Natural killer cell (primary cell): ENCODE measurements around the gene CENPU. TPM values are rescaled to one million over a fixed set of nuclear protein-coding genes. Genes with fewer than 3 reads are reported as not detected.

ENCODE experiments used
- ATAC-seq, 3 donors: fragments of 150-1000 bp in 2 of 3; fragments of 200-7000 bp in 1 of 3; cut with Tn5 transposase; 1 replicate in 1 of 3; 2 replicates in 2 of 3; pipeline ENCODE4 v1.10.0; 2021; ENCODE audit warnings: mild to moderate bottlenecking in 2 of 3, moderate library complexity in 2 of 3
- DNase-seq, 2 donors: peaks; one replicate each; pipeline versions ENCODE4 v3.0.0 to v3.0.0-alpha.2; 2013 to 2021; ENCODE audit warnings: mixed read lengths in 1 of 2
- H3K27ac ChIP-seq: one replicate; pipeline ENCODE4 v1.5.1; 2013; ENCODE audit warnings: mild to moderate bottlenecking, low read length
- H3K27me3 ChIP-seq: one replicate; pipeline ENCODE4 v1.6.1; 2013; ENCODE audit warnings: low read length; ENCODE audit not compliant: control insufficient read depth, insufficient read depth
- H3K36me3 ChIP-seq: one replicate; pipeline ENCODE4 v1.6.1; 2013; ENCODE audit warnings: low read length; ENCODE audit not compliant: control insufficient read depth, insufficient read depth
- H3K4me1 ChIP-seq: one replicate; pipeline ENCODE4 v1.6.1; 2013; ENCODE audit warnings: low read length; ENCODE audit not compliant: control insufficient read depth, insufficient read depth
- H3K4me3 ChIP-seq: one replicate; pipeline ENCODE4 v1.5.1; 2013; ENCODE audit warnings: low read length
- H3K9me3 ChIP-seq: one replicate; pipeline ENCODE4 v1.6.1; 2013; ENCODE audit warnings: low read length; ENCODE audit not compliant: control insufficient read depth, insufficient read depth
- H3K27ac Mint-ChIP-seq, 2 donors: one replicate each; pipeline ENCODE4 v1.8.0; 2022; ENCODE audit warnings: mild to moderate bottlenecking in 2 of 2, mixed read lengths in 2 of 2, moderate library complexity in 1 of 2
- H3K27me3 Mint-ChIP-seq, 2 donors: one replicate each; pipeline ENCODE4 v1.8.0; 2022; ENCODE audit warnings: low read depth in 2 of 2, mixed read lengths in 2 of 2
- H3K36me3 Mint-ChIP-seq: one replicate; pipeline ENCODE4 v1.8.0; 2022; ENCODE audit warnings: mixed read lengths
- H3K4me1 Mint-ChIP-seq, 2 donors: one replicate each; pipeline ENCODE4 v1.8.0; 2022; ENCODE audit warnings: mixed read lengths in 2 of 2
- H3K4me3 Mint-ChIP-seq: one replicate; pipeline ENCODE4 v1.8.0; 2022; ENCODE audit warnings: mild to moderate bottlenecking, moderate library complexity, mixed read lengths
- H3K9me3 Mint-ChIP-seq, 2 donors: one replicate each; pipeline ENCODE4 v1.8.0; 2022; ENCODE audit warnings: mixed read lengths in 2 of 2
- WGBS: methylation state at CpG from one replicate; pipeline ENCODE4 v1.1.7; 2013; ENCODE audit warnings: missing lambda C conversion rate; ENCODE audit not compliant: insufficient coverage; 5-methylcytosine and 5-hydroxymethylcytosine counted together
- intact Hi-C: fragments of 100-400 bp; cut with micrococcal nuclease; formaldehyde crosslinking; loops from one replicate; pipeline ENCODE4 v1.14.2; 2022
- total RNA-seq, 4 donors: library from RNA; stranded (reverse); fragments of 120-200 nt in 1 of 4; gene quantifications; one replicate each; pipeline versions ENCODE4 v1.2.3 to v1.2.4, GENCODE V29; 2013 to 2022
- TF ChIP-seq, protein P1 (sequence below): fragments of 200-600 bp; IDR thresholded peaks from one replicate; pipeline ENCODE4 v1.8.0; 2022; ENCODE audit warnings: antibody characterized with exemption

Gene CENPU
- total RNA-seq, 3 donors from 2014 or later (not counting 1 experiment from before 2014, with no cell fraction given), result 6.5 to 12.1 (median 10.3) TPM

- H3K4me1 Mint-ChIP-seq, result peaks cover 11 to 16% of the 10 kb centered on the region in 2 donors
- no peaks in the 10 kb centered on the region for H3K9me3 Mint-ChIP-seq
- Histone ChIP-seq H3K9me3 (no peaks in the 10 kb centered on the region), H3K4me1 (peaks cover 9% of the 10 kb centered on the region), H3K36me3 (no peaks in the 10 kb centered on the region), H3K27ac (no peak overlapping the region), H3K4me3 (no peak overlapping the region), H3K27me3 (no peaks in the 10 kb centered on the region)
- no peak for DNase-seq
- peak overlapping the region; percentile 0 for H3K4me3 Mint-ChIP-seq
- no peak overlapping the region for H3K27ac Mint-ChIP-seq
- TF ChIP-seq, protein P1, sequence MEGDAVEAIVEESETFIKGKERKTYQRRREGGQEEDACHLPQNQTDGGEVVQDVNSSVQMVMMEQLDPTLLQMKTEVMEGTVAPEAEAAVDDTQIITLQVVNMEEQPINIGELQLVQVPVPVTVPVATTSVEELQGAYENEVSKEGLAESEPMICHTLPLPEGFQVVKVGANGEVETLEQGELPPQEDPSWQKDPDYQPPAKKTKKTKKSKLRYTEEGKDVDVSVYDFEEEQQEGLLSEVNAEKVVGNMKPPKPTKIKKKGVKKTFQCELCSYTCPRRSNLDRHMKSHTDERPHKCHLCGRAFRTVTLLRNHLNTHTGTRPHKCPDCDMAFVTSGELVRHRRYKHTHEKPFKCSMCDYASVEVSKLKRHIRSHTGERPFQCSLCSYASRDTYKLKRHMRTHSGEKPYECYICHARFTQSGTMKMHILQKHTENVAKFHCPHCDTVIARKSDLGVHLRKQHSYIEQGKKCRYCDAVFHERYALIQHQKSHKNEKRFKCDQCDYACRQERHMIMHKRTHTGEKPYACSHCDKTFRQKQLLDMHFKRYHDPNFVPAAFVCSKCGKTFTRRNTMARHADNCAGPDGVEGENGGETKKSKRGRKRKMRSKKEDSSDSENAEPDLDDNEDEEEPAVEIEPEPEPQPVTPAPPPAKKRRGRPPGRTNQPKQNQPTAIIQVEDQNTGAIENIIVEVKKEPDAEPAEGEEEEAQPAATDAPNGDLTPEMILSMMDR, result no peak
- no peaks in the 10 kb centered on the region for H3K36me3 Mint-ChIP-seq
- no peaks in the 10 kb centered on the region for H3K27me3 Mint-ChIP-seq
- no peak for ATAC-seq
- intact Hi-C loops, result loop anchor here (5.0 to 10.0 kb wide), 3 partner anchors 96 to 466 kb away; partner anchors contain the start of genes ACSL1 and IRF2
- 91% methylated on average over 4 of the region's 6 CpGs for WGBS
Measured at GRCh38 chr4:184731056-184731455, 2.8 kb downstream of the CENPU start.

- Mint-ChIP-seq H3K27ac (no peak overlapping the region), H3K36me3 (no peaks in the 10 kb centered on the region), H3K9me3 (no peaks in the 10 kb centered on the region), H3K4me1 (peaks cover 11 to 16% of the 10 kb centered on the region in 2 donors), H3K27me3 (no peaks in the 10 kb centered on the region), H3K4me3 (no peak overlapping the region)
- DNase-seq (no peak), ATAC-seq (no peak)
- H3K4me3 ChIP-seq, result no peak overlapping the region
- no peak overlapping the region for H3K27ac ChIP-seq
- H3K4me1 ChIP-seq, result peaks cover 9% of the 10 kb centered on the region
- 95% methylated on average over 5 of the region's 5 CpGs for WGBS
- TF ChIP-seq, protein P1, result no peak
- intact Hi-C loops, result loop anchor here (5.0 to 10.0 kb wide), 3 partner anchors 97 to 465 kb away; partner anchors contain the start of genes ACSL1 and IRF2
- no peaks in the 10 kb centered on the region for H3K9me3 ChIP-seq
- H3K36me3 ChIP-seq, result no peaks in the 10 kb centered on the region
- no peaks in the 10 kb centered on the region for H3K27me3 ChIP-seq
Measured at GRCh38 chr4:184729946-184730345, 4.0 kb downstream of the CENPU start.

GRCh38 chr4:184728858-184729257, 5.0 kb downstream of the CENPU start:
- TF ChIP-seq, protein P1, result no peak
- 87% methylated on average over 2 of the region's 2 CpGs for WGBS
- no peak for DNase-seq
- ATAC-seq, result no peak
- H3K4me1 Mint-ChIP-seq, result peaks cover 6 to 9% of the 10 kb centered on the region in 2 donors
- H3K4me3 Mint-ChIP-seq, result no peak overlapping the region
- H3K9me3 Mint-ChIP-seq, result no peaks in the 10 kb centered on the region
- no peak overlapping the region for H3K4me3 ChIP-seq
- H3K36me3 ChIP-seq, result no peaks in the 10 kb centered on the region
- no peaks in the 10 kb centered on the region for H3K27me3 Mint-ChIP-seq
- intact Hi-C loops, result no loop called here
- H3K36me3 Mint-ChIP-seq, result no peaks in the 10 kb centered on the region
- H3K27me3 ChIP-seq, result no peaks in the 10 kb centered on the region
- no peak overlapping the region for H3K27ac Mint-ChIP-seq
- H3K9me3 ChIP-seq, result no peaks in the 10 kb centered on the region
- H3K27ac ChIP-seq, result no peak overlapping the region
- H3K4me1 ChIP-seq, result peaks cover 9% of the 10 kb centered on the region

DNA sequence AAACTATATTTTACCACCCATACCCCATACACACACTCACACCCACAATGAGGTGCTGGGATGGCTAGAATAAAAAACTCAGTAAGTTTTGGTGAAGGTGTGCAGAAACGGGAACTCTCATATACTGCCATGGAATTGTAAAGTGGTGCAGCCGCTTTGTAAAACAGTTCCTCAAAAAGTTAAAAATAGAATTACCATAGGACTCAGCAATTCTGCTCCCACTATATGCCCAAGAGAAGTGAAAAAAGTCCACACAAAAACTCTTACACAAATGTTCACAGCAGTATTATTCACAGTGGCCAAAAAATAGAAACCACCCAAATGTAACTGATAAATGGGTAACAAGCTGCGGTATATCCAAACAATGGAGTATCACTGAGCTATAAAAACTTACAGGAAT, 6.5 kb downstream of the CENPU start:
- Mint-ChIP-seq H3K4me3 (no peak overlapping the region), H3K36me3 (no peaks in the 10 kb centered on the region), H3K9me3 (no peaks in the 10 kb centered on the region), H3K27me3 (no peaks in the 10 kb centered on the region), H3K4me1 (no peaks in the 10 kb centered on the region), H3K27ac (no peak overlapping the region)
- ATAC-seq, result no peak
- Histone ChIP-seq H3K4me1 (no peaks in the 10 kb centered on the region), H3K27me3 (no peaks in the 10 kb centered on the region), H3K9me3 (no peaks in the 10 kb centered on the region), H3K27ac (no peak overlapping the region), H3K4me3 (no peak overlapping the region), H3K36me3 (no peaks in the 10 kb centered on the region)
- TF ChIP-seq, protein P1, result no peak
- 100% methylated on average over 3 of the region's 3 CpGs for WGBS
- intact Hi-C loops, result no loop called here
- no peak for DNase-seq
